Spleen (tissue), 11 donors: ENCODE measurements around the gene RAB11A. TPM values are rescaled to one million over a fixed set of nuclear protein-coding genes. Genes with fewer than 3 reads are reported as not detected.
A peak's percentile ranks its signal among the peaks of the same experiment; 100 is the strongest.

ENCODE experiments used
- DNase-seq: peaks from one replicate; pipeline ENCODE4 v3.0.0-alpha.2; 2020
- H3K27ac ChIP-seq, 8 donors: fragments of 200-600 bp; sonication (generic) in 7 of 8; 1 replicate in 4 of 8; 2 replicates in 4 of 8; pipeline versions ENCODE4 v1.5.0 to v1.8.0; 2016 to 2021; ENCODE audit warnings: inconsistent platforms in 4 of 8, mild to moderate bottlenecking in 4 of 8, moderate library complexity in 1 of 8
- H3K27me3 ChIP-seq, 7 donors: fragments of 200-600 bp; sonication (generic) in 6 of 7; replicated peaks in 1 of 7; 1 replicate in 4 of 7; 2 replicates in 3 of 7; pipeline versions ENCODE4 v1.5.0 to v1.8.0; 2016 to 2021; ENCODE audit warnings: inconsistent platforms in 3 of 7, mild to moderate bottlenecking in 1 of 7
- H3K36me3 ChIP-seq, 6 donors: fragments of 200-600 bp; sonication (generic) in 5 of 6; 1 replicate in 4 of 6; 2 replicates in 2 of 6; pipeline versions ENCODE4 v1.5.0 to v1.8.0; 2016 to 2021; ENCODE audit warnings: inconsistent platforms in 2 of 6
- H3K4me1 ChIP-seq, 6 donors: fragments of 200-600 bp; sonication (generic) in 5 of 6; 1 replicate in 3 of 6; 2 replicates in 3 of 6; pipeline versions ENCODE4 v1.5.0 to v1.8.0; 2016 to 2021; ENCODE audit warnings: inconsistent platforms in 3 of 6
- H3K4me3 ChIP-seq, 8 donors: fragments of 200-600 bp; sonication (generic) in 7 of 8; 1 replicate in 4 of 8; 2 replicates in 4 of 8; pipeline versions ENCODE4 v1.5.0 to v1.8.0; 2016 to 2021; ENCODE audit warnings: inconsistent platforms in 4 of 8, mild to moderate bottlenecking in 4 of 8, moderate library complexity in 2 of 8
- H3K9me3 ChIP-seq, 8 donors: fragments of 200-600 bp; sonication (generic) in 7 of 8; 1 replicate in 4 of 8; 2 replicates in 4 of 8; pipeline versions ENCODE4 v1.5.0 to v1.8.0; 2016 to 2021; ENCODE audit warnings: inconsistent platforms in 4 of 8
- POLR2A ChIP-seq, 3 donors: fragments of 450-650 bp; IDR thresholded peaks; one replicate each; pipeline ENCODE4 v1.5.1; 2017; ENCODE audit warnings: antibody characterized with exemption in 3 of 3, mild to moderate bottlenecking in 1 of 3
- POLR2AphosphoS5 ChIP-seq, 3 donors: sonication (generic); formaldehyde crosslinking; IDR thresholded peaks; one replicate each; pipeline ENCODE4 v1.5.1; 2017; ENCODE audit warnings: antibody characterized with exemption in 3 of 3
- WGBS, 5 donors: extraction: QIAGEN DNeasy Blood & Tissue Kit in 3 of 5; methylation state at CpG; one replicate each; pipeline versions ENCODE4 v1.1.5 to v1.1.7; 2013 to 2018; 5-methylcytosine and 5-hydroxymethylcytosine counted together
- intact Hi-C: fragments of 100-400 bp; cut with DNase I; formaldehyde crosslinking; loops from one replicate; pipeline ENCODE4 v1.15.0; 2023; ENCODE audit warnings: low total_unique reads
- polyA plus RNA-seq, 3 donors: library from polyadenylated mRNA; stranded (reverse); fragments of 200-250 nt; gene quantifications; one replicate each; pipeline ENCODE4 v1.2.1, GENCODE V29; 2013
- total RNA-seq, 7 donors: library from RNA; depleted of rRNA in 3 of 7; stranded (reverse); fragments of >200 nt in 3 of 7; fragmentation: NEBNext Ultra II Directional in 4 of 7; extraction: Animal tissue kit (Norgen Biotek cat#: 25700) in 4 of 7; gene quantifications; one replicate each; pipeline versions ENCODE4 v1.1.0 to v1.2.1, GENCODE V29; 2016 to 2021
- TF ChIP-seq, protein P1 (sequence below), 11 experiments: fragments of 200-600 bp in 7 of 11; fragments of 450-650 bp in 4 of 11; sonication (generic) in 4 of 11; IDR thresholded peaks in 8 of 11; conservative IDR thresholded peaks in 3 of 11; 1 replicate in 7 of 11; 2 replicates in 4 of 11; pipeline versions ENCODE4 v1.4.0 to v1.8.0; 2016 to 2021; ENCODE audit warnings: antibody characterized with exemption in 11 of 11, inconsistent platforms in 4 of 11, mild to moderate bottlenecking in 1 of 11
- donor health status: healthy with polysubstance abuse.
- donor health status: DM: no; HTN: no; CAD: no; lungs with moderate emphysema.
- donor health status: DM: no; HTN: no; CAD: no.
- donor health status: Bipolar disorder and iron deficiency.
- donor health status: healthy.
- donor health status: DM: no; HTN: no; CAD: no.
- donor health status: DM: yes; HTN: yes; CAD: no.

The RAB11A gene
- total and polyA plus RNA-seq, 10 donors = 86.7 to 313 (median 235) TPM

DNA sequence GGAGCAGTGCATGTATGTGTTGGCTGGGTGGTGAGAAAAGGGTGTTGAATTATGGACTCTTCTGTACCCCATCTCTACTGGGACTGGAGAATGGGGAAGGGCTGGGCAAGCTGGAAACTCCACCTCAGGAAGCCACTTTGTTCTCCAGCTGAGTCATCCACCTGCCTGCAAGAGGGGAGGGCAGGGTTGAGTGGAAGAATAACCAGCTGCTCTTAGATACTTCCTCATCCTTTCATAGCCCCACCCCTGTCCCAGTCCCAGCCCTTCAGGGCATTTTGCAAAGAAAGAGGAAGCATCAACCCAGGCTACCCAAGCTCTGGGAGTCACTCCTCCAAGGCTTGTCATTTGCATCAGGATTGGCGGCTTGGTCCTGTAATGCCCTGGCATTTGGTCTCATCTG, 33.1 kb downstream of the RAB11A start:
- DNase-seq = peak; percentile 81
- Histone ChIP-seq H3K4me1 (peaks cover 3 to 46% (median 24%) of the 10 kb centered on the region in 6 donors), H3K36me3 (peaks cover 0 to 96% (median 22%) of the 10 kb centered on the region in 6 donors), H3K27me3 (no peaks in the 10 kb centered on the region), H3K4me3 (no peak overlapping the region), H3K27ac (peak overlapping the region in 4 of 8 donors; percentile 16 to 74 (median 38)), H3K9me3 (no peaks in the 10 kb centered on the region)
- WGBS, 5 donors = 36 to 86% (median 53%) methylated on average over 1 of the region's 1 CpG
- TF ChIP-seq, protein P1, sequence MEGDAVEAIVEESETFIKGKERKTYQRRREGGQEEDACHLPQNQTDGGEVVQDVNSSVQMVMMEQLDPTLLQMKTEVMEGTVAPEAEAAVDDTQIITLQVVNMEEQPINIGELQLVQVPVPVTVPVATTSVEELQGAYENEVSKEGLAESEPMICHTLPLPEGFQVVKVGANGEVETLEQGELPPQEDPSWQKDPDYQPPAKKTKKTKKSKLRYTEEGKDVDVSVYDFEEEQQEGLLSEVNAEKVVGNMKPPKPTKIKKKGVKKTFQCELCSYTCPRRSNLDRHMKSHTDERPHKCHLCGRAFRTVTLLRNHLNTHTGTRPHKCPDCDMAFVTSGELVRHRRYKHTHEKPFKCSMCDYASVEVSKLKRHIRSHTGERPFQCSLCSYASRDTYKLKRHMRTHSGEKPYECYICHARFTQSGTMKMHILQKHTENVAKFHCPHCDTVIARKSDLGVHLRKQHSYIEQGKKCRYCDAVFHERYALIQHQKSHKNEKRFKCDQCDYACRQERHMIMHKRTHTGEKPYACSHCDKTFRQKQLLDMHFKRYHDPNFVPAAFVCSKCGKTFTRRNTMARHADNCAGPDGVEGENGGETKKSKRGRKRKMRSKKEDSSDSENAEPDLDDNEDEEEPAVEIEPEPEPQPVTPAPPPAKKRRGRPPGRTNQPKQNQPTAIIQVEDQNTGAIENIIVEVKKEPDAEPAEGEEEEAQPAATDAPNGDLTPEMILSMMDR (IDR thresholded peaks at IDR 0.05 in 8 of 11, conservative IDR thresholded peaks at IDR 0.05 in 3 of 11) = no peak
- peak in 2 of 3 donors; percentile 15 to 59 for TF ChIP-seq POLR2AphosphoS5 (IDR thresholded peaks at IDR 0.05)
- intact Hi-C loops = no loop called here

DNA sequence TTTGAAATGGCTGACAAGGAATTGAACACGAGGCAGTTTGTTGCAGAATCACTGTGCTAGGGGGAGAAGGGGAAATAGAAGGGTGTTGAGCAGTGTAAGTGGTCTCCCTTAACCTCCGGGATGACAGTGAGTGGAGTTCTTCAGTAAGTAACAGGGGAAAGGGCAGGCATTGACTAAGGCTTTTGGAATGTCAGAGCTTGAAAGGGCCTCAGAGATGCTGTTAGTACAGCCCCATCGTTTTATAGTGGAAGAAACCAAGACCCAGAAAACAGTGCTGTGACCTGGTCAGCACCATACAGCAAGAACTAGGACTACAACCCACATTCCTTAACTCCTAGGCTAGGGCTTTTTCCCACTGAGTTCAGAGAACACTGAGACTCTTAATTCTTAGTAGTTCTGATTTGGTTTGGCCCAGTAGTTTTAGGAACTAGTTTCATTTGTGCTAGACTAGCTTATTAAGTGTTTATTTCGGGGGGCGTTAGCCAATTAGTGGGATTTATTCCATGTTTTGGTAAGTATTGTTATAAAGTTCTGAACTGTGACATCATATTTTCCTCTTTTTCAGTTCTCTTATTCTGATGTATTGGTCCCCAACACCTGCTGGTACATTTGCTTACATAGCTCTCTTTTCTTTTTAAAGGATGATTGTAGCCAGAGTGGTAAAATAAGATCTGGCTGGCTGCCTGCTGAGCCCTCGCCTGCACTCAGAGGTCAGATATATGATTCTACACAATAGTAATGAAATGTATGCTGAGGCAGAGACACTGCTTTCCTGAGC, 34.2 kb downstream of the RAB11A start:
- Histone ChIP-seq H3K27me3 (no peaks in the 10 kb centered on the region), H3K4me1 (peaks cover 3 to 46% (median 27%) of the 10 kb centered on the region in 6 donors), H3K9me3 (no peaks in the 10 kb centered on the region), H3K36me3 (peaks cover 2 to 96% (median 17%) of the 10 kb centered on the region in 6 donors), H3K27ac (peak overlapping the region in 2 of 8 donors; percentile 28 to 74), H3K4me3 (no peak overlapping the region)
- TF ChIP-seq POLR2AphosphoS5 (IDR thresholded peaks at IDR 0.05) = no peak
- WGBS, 5 donors = 79 to 90% (median 85%) methylated on average over 6 of the region's 6 CpGs
- intact Hi-C loops = no loop called here
- DNase-seq = no peak

DNA sequence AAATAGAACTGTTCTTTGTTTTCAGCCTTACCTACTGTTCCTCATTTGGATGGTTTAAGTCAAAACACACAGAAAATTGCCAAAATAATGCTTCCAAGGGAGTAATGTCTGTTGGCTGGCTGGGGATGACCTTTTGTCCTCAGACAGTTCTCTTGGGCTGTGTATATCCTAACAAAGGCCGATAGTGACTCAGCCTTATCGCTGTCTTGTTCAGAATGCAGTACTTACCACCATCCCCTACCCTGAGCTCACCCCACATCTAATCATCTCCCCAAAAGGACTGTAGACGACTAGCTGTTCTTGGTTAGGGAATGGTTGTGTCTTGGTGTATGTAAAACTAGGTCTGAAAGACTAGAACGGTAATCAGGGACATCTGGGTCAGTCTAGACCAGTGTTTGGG, 35.0 kb downstream of the RAB11A start:
- Histone ChIP-seq H3K4me3 (no peak overlapping the region), H3K36me3 (peaks cover 2 to 96% (median 17%) of the 10 kb centered on the region in 6 donors), H3K4me1 (peaks cover 3 to 46% (median 27%) of the 10 kb centered on the region in 6 donors), H3K27me3 (no peaks in the 10 kb centered on the region), H3K9me3 (no peaks in the 10 kb centered on the region), H3K27ac (no peak overlapping the region)
- intact Hi-C loops = no loop called here
- TF ChIP-seq POLR2A (IDR thresholded peaks at IDR 0.05) (no peak), POLR2AphosphoS5 (IDR thresholded peaks at IDR 0.05) (no peak)
- TF ChIP-seq, protein P1 (IDR thresholded peaks at IDR 0.05 in 8 of 11, conservative IDR thresholded peaks at IDR 0.05 in 3 of 11) = no peak
- no peak for DNase-seq
- WGBS, 5 donors = 74 to 99% (median 93%) methylated on average over 4 of the region's 4 CpGs

DNA sequence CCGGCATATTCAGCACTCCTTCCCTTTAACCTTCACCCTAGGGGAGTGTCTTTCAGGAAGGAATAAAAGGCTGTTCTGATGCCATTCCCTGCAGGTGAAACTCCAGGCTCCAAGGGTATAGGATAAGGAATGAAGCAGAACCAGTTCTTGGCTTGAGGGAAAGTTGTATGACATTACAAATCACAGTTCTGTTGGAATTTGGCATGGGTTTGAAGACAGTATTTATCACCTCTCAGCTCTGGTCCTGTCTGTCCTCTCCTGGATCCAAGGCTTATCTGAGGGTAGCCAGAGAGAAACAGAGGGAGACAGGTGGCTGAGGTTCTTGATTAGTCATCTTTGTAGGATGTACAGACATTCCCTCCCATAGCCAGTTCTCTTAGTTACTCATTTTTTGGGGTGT, 37.1 kb downstream of the RAB11A start:
- Histone ChIP-seq H3K4me1 (peaks cover 3 to 27% (median 20%) of the 10 kb centered on the region in 6 donors), H3K27me3 (no peaks in the 10 kb centered on the region), H3K9me3 (no peaks in the 10 kb centered on the region), H3K27ac (no peak overlapping the region), H3K36me3 (peaks cover 2 to 96% (median 15%) of the 10 kb centered on the region in 6 donors), H3K4me3 (no peak overlapping the region)
- no peak for DNase-seq
- WGBS, 5 donors = 72 to 88% (median 79%) methylated on average over 1 of the region's 1 CpG
- TF ChIP-seq, protein P1 (IDR thresholded peaks at IDR 0.05 in 8 of 11, conservative IDR thresholded peaks at IDR 0.05 in 3 of 11) = no peak
- no peak for TF ChIP-seq POLR2AphosphoS5 (IDR thresholded peaks at IDR 0.05)
- TF ChIP-seq POLR2A (IDR thresholded peaks at IDR 0.05) = no peak
- intact Hi-C loops = no loop called here
